WTC11 (cell line): ENCODE measurements around the gene NAB1. TPM values are rescaled to one million over a fixed set of nuclear protein-coding genes. Genes with fewer than 3 reads are reported as not detected.

Experiments
- ATAC-seq: fragments of 200-7000 bp; cut with Tn5 transposase; 2 replicates; pipeline ENCODE4 v1.10.0; 2021; ENCODE audit warnings: mild to moderate bottlenecking, moderate library complexity
- CTCF ChIA-PET: fragments of 300-600 bp; sonication (Branson Sonifier 250); formaldehyde crosslinking; loops from one replicate; lab custom pipeline; 2021; ENCODE audit warnings: antibody characterized with exemption; lab: Charles Lee
- POLR2A ChIA-PET: fragments of 350-600 bp; sonication (Branson Sonifier 250); formaldehyde crosslinking; loops from one replicate; lab custom pipeline; 2021; ENCODE audit warnings: antibody characterized with exemption; lab: Charles Lee
- DNase-seq: peaks from one replicate; pipeline ENCODE4 v3.0.0; 2021; ENCODE audit warnings: low spot score
- H3K27ac Mint-ChIP-seq: 2 replicates; pipeline ENCODE4 v1.8.0; 2021; ENCODE audit warnings: mixed read lengths
- H3K27me3 Mint-ChIP-seq: 2 replicates; pipeline ENCODE4 v1.8.0; 2021; ENCODE audit warnings: low read depth, mild to moderate bottlenecking, moderate library complexity, mixed read lengths
- H3K36me3 Mint-ChIP-seq: 2 replicates; pipeline ENCODE4 v1.8.0; 2021; ENCODE audit warnings: mixed read lengths
- H3K4me1 Mint-ChIP-seq: 2 replicates; pipeline ENCODE4 v1.8.0; 2022; ENCODE audit warnings: mixed read lengths
- H3K4me3 Mint-ChIP-seq: 2 replicates; pipeline ENCODE4 v1.8.0; 2021; ENCODE audit warnings: mild to moderate bottlenecking, moderate library complexity, mixed read lengths
- H3K9me3 Mint-ChIP-seq: 2 replicates; pipeline ENCODE4 v1.8.0; 2021; ENCODE audit warnings: mixed read lengths
- AR ChIP-seq: fragments of 250-450 bp; sonication (Bioruptor Pico); IDR thresholded peaks from 2 replicates; pipeline ENCODE4 v1.9.0; 2021; ENCODE audit warnings: mild to moderate bottlenecking
- ARID4B ChIP-seq: sonication (generic); formaldehyde crosslinking; IDR thresholded peaks from 2 replicates; pipeline ENCODE4 v1.8.0; 2023; ENCODE audit warnings: missing genetic modification reagents, mild to moderate bottlenecking, borderline replicate concordance
- ATF1 ChIP-seq: sonication (generic); formaldehyde crosslinking; IDR thresholded peaks from 2 replicates; pipeline ENCODE4 v1.8.1; 2023; ENCODE audit warnings: mild to moderate bottlenecking, moderate library complexity, missing genetic modification reagents
- CREM ChIP-seq: sonication (generic); formaldehyde crosslinking; IDR thresholded peaks from 2 replicates; pipeline ENCODE4 v1.8.1; 2022; ENCODE audit warnings: mild to moderate bottlenecking, missing genetic modification reagents, moderate library complexity
- GTF2I ChIP-seq: fragments of 250-450 bp; sonication (Bioruptor Pico); conservative IDR thresholded peaks from 2 replicates; pipeline ENCODE4 v1.4.0; 2021; ENCODE audit warnings: mild to moderate bottlenecking
- HMGA2 ChIP-seq: fragments of 250-450 bp; sonication (Bioruptor Pico); IDR thresholded peaks from 2 replicates; pipeline ENCODE4 v1.4.0; 2021; ENCODE audit warnings: mild to moderate bottlenecking, moderate library complexity
- IRF1 ChIP-seq: sonication (generic); formaldehyde crosslinking; IDR thresholded peaks from 2 replicates; pipeline ENCODE4 v1.8.0; 2023; ENCODE audit warnings: missing genetic modification reagents
- KAT7 ChIP-seq: sonication (generic); formaldehyde crosslinking; IDR thresholded peaks from 2 replicates; pipeline ENCODE4 v1.8.1; 2023; ENCODE audit warnings: missing genetic modification reagents, mild to moderate bottlenecking, borderline replicate concordance
- MLX ChIP-seq: sonication (generic); formaldehyde crosslinking; IDR thresholded peaks from 2 replicates; pipeline ENCODE4 v1.8.1; 2023; ENCODE audit warnings: mild to moderate bottlenecking, missing genetic modification reagents, moderate library complexity
- NR1H2 ChIP-seq: sonication (generic); formaldehyde crosslinking; IDR thresholded peaks from 2 replicates; pipeline ENCODE4 v1.9.0; 2021; ENCODE audit warnings: mild to moderate bottlenecking, moderate library complexity, missing genetic modification reagents
- OVOL2 ChIP-seq: fragments of 250-450 bp; sonication (Bioruptor Pico); IDR thresholded peaks from 2 replicates; pipeline ENCODE4 v1.9.0; 2021; ENCODE audit warnings: mild to moderate bottlenecking, borderline replicate concordance
- SOX15 ChIP-seq: fragments of 250-450 bp; sonication (Bioruptor Pico); IDR thresholded peaks from 2 replicates; pipeline ENCODE4 v1.9.0; 2021; ENCODE audit warnings: mild to moderate bottlenecking
- TEAD1 ChIP-seq: sonication (generic); formaldehyde crosslinking; IDR thresholded peaks from 2 replicates; pipeline ENCODE4 v1.8.0; 2022; ENCODE audit warnings: mild to moderate bottlenecking, missing genetic modification reagents
- ZMAT4 ChIP-seq: fragments of 250-450 bp; sonication (Bioruptor Pico); IDR thresholded peaks from 2 replicates; pipeline ENCODE4 v1.9.0; 2021; ENCODE audit warnings: mild to moderate bottlenecking
- ZNF416 ChIP-seq: fragments of 250-450 bp; sonication (Bioruptor Pico); IDR thresholded peaks from 2 replicates; pipeline ENCODE4 v1.9.0; 2021; ENCODE audit warnings: mild to moderate bottlenecking, inconsistent platforms
- total RNA-seq: library from RNA; stranded (reverse); gene quantifications from 3 replicates; pipeline ENCODE4 v1.2.3, GENCODE V29; 2021
- TF ChIP-seq, protein P1 (sequence below): sonication (generic); formaldehyde crosslinking; IDR thresholded peaks from 2 replicates; pipeline ENCODE4 v1.8.1; 2023; ENCODE audit warnings: mild to moderate bottlenecking, missing genetic modification reagents, borderline replicate concordance
- TF ChIP-seq, protein P2 (sequence below): fragments of 250-450 bp; sonication (Bioruptor Pico); IDR thresholded peaks from 2 replicates; pipeline ENCODE4 v1.9.0; 2021; ENCODE audit warnings: moderate library complexity, mild to moderate bottlenecking, inconsistent platforms, borderline replicate concordance
- TF ChIP-seq, protein P3 (sequence below): sonication (generic); formaldehyde crosslinking; IDR thresholded peaks from 2 replicates; pipeline ENCODE4 v1.8.1; 2022; ENCODE audit warnings: low read depth, mild to moderate bottlenecking, moderate library complexity, missing genetic modification reagents, borderline replicate concordance
- TF ChIP-seq, protein P4 (sequence below): sonication (generic); formaldehyde crosslinking; conservative IDR thresholded peaks from 2 replicates; pipeline ENCODE4 v1.8.1; 2022; ENCODE audit warnings: mild to moderate bottlenecking, missing genetic modification reagents

NAB1 gene
- total RNA-seq, 1 experiment from 2014 or later = 32.0 TPM

- TF ChIP-seq ARID4B = no peak
- no peak for TF ChIP-seq IRF1
- TF ChIP-seq, protein P1, sequence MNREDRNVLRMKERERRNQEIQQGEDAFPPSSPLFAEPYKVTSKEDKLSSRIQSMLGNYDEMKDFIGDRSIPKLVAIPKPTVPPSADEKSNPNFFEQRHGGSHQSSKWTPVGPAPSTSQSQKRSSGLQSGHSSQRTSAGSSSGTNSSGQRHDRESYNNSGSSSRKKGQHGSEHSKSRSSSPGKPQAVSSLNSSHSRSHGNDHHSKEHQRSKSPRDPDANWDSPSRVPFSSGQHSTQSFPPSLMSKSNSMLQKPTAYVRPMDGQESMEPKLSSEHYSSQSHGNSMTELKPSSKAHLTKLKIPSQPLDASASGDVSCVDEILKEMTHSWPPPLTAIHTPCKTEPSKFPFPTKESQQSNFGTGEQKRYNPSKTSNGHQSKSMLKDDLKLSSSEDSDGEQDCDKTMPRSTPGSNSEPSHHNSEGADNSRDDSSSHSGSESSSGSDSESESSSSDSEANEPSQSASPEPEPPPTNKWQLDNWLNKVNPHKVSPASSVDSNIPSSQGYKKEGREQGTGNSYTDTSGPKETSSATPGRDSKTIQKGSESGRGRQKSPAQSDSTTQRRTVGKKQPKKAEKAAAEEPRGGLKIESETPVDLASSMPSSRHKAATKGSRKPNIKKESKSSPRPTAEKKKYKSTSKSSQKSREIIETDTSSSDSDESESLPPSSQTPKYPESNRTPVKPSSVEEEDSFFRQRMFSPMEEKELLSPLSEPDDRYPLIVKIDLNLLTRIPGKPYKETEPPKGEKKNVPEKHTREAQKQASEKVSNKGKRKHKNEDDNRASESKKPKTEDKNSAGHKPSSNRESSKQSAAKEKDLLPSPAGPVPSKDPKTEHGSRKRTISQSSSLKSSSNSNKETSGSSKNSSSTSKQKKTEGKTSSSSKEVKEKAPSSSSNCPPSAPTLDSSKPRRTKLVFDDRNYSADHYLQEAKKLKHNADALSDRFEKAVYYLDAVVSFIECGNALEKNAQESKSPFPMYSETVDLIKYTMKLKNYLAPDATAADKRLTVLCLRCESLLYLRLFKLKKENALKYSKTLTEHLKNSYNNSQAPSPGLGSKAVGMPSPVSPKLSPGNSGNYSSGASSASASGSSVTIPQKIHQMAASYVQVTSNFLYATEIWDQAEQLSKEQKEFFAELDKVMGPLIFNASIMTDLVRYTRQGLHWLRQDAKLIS (CRISPR knock-in tag) = no peak
- no peak for TF ChIP-seq GTF2I (CRISPR knock-in tag)
- no peak for TF ChIP-seq OVOL2
- no peak for TF ChIP-seq ATF1 (CRISPR knock-in tag)
- no peak for TF ChIP-seq ZNF416 (CRISPR knock-in tag)
- TF ChIP-seq, all 79 proteins: peak for 0
These were observed 4.3 kb downstream of the NAB1 start (continued) for GRCh38 chr2:190653231-190653630.

DNA sequence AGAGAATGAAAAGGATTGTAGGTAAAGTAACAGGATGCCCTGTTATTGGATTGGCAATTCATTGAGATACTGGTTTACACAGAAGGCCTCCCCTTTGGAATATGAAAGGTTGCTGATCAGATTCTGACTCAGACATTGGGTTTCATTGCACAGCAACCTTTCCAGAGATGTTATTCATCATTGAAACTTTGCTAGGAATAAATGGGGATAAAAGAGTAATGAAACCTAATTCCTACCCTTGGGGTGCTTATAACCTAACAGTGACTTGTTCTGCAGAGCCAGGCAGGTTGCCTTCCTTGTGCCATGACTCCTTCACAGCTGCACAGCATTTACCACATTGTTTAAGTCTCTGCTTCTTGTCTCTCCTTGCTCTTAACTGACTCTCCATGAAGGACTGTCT lies 5.0 kb downstream of the NAB1 start:
- CTCF ChIA-PET = no interaction called here
- TF ChIP-seq HMGA2 (CRISPR knock-in tag) (no peak), SOX15 (no peak), MLX (no peak)
- Mint-ChIP-seq H3K27ac (no peak overlapping the region), H3K4me3 (no peak overlapping the region), H3K27me3 (peaks cover 9% of the 10 kb centered on the region), H3K4me1 (peaks cover 33% of the 10 kb centered on the region), H3K36me3 (no peaks in the 10 kb centered on the region), H3K9me3 (no peaks in the 10 kb centered on the region)
- DNase-seq (no peak), ATAC-seq (no peak)
- POLR2A ChIA-PET = no interaction called here

GRCh38 chr2:190655113-190655512 lies 6.2 kb downstream of the NAB1 start:
- ATAC-seq = no peak
- POLR2A ChIA-PET = no interaction called here
- H3K4me1 Mint-ChIP-seq = peaks cover 29% of the 10 kb centered on the region
- H3K27ac Mint-ChIP-seq = no peak overlapping the region
- H3K27me3 Mint-ChIP-seq = peaks cover 4% of the 10 kb centered on the region
- CTCF ChIA-PET = no interaction called here
- DNase-seq = no peak
- H3K36me3 Mint-ChIP-seq = 0 out of 2 replicates have a peak, but pooled peaks cover 3% of the 10 kb centered on the region
- no peak overlapping the region for H3K4me3 Mint-ChIP-seq
- H3K9me3 Mint-ChIP-seq = no peaks in the 10 kb centered on the region
- TF ChIP-seq AR (CRISPR knock-in tag) = no peak
- TF ChIP-seq, protein P2, sequence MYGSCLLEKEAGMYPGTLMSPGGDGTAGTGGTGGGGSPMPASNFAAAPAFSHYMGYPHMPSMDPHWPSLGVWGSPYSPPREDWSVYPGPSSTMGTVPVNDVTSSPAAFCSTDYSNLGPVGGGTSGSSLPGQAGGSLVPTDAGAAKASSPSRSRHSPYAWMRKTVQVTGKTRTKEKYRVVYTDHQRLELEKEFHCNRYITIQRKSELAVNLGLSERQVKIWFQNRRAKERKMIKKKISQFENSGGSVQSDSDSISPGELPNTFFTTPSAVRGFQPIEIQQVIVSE (CRISPR knock-in tag) = no peak
- TF ChIP-seq CREM (CRISPR knock-in tag) = no peak
- no peak for TF ChIP-seq ZMAT4 (CRISPR knock-in tag)
- TF ChIP-seq, protein P3, sequence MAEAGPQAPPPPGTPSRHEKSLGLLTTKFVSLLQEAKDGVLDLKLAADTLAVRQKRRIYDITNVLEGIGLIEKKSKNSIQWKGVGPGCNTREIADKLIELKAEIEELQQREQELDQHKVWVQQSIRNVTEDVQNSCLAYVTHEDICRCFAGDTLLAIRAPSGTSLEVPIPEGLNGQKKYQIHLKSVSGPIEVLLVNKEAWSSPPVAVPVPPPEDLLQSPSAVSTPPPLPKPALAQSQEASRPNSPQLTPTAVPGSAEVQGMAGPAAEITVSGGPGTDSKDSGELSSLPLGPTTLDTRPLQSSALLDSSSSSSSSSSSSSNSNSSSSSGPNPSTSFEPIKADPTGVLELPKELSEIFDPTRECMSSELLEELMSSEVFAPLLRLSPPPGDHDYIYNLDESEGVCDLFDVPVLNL (CRISPR knock-in tag) = no peak
- no peak for TF ChIP-seq NR1H2
- no peak for TF ChIP-seq TEAD1 (CRISPR knock-in tag)
- no peak for TF ChIP-seq KAT7 (CRISPR knock-in tag)
- TF ChIP-seq, protein P4, sequence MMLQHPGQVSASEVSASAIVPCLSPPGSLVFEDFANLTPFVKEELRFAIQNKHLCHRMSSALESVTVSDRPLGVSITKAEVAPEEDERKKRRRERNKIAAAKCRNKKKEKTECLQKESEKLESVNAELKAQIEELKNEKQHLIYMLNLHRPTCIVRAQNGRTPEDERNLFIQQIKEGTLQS (CRISPR knock-in tag) = no peak
